HG03045 (cell line): ENCODE measurements around the gene ACTR1A.

ENCODE experiments used
- ATAC-seq: cut with Tn5 transposase; IDR thresholded peaks from one replicate; pipeline ENCODE4 v1.9.1; 2021; ENCODE audit warnings: mild to moderate bottlenecking, moderate library complexity; ENCODE audit not compliant: unreplicated experiment

Gene ACTR1A

DNA sequence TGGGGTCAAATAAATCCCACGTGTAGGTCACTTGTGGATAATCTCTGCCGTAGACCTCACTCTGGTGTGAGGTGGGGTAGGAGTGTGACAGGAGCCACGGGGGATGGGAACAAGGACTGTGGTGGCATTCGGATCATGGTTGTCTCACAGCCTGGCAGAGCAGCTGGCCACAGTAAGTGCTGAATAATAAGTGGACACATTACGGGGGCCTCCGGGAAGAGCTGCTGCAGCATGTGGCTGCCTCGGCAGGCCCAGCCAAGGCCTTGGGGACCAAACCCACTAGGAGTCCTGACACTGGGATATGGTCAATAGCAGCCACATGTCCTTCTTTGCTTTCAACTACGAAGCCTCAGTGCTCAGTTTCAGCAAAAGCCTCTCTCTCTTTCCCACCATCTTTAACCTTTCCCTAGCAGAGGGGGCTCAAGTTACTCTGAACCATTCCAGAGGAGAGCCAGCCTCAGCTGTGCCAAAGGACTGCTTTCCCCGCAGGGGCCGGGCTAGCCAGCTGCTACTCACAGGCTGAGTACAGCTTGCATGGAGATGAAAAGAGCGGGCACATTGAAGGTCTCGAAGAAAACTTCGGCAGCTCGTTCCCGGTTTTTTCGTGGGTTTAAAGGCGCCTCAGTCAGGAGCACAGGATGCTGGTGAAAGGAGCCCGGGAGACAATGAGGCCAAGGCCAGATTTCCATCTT, 17.3 kb downstream of the ACTR1A start:
- no peak for ATAC-seq

DNA sequence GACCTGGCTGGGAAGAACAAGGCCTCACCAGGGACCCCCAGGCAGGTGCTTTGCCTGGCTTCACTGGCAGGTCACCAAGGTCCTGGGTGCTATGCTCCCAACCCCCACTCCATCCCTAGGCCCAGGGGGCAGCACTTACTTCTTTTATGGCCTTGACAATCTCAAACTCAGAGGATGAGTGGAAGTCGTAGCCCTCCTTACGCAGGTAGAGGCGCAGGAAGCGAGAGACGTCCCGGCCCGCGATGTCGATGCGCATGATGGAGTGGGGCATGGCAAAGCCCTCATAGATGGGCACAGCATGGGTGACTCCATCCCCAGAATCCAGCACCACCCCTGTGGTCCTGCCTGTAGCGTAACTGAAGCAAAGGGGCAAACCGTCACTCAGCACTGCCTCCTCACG, 18.5 kb downstream of the ACTR1A start:
- no peak for ATAC-seq

DNA sequence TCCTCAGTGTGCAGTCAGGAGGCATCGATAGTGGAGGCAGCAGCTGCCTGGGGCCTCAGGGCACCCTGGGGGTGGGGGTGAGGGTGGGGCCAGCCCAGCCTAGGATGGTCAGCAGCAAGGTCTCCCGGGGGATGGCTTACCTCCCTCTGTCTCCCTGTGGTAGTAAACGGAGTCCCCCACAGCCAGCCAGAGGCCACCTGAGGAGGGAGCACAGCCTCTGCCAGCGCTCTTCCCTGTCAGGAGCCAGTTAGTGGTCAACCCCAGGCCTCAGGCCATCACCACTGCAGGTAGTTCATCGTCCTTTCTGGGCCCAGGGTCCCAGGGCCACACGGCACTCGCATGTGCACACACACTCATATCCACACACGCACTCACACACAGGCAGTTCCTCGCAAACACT, 22.1 kb downstream of the ACTR1A start:
- no peak for ATAC-seq

DNA sequence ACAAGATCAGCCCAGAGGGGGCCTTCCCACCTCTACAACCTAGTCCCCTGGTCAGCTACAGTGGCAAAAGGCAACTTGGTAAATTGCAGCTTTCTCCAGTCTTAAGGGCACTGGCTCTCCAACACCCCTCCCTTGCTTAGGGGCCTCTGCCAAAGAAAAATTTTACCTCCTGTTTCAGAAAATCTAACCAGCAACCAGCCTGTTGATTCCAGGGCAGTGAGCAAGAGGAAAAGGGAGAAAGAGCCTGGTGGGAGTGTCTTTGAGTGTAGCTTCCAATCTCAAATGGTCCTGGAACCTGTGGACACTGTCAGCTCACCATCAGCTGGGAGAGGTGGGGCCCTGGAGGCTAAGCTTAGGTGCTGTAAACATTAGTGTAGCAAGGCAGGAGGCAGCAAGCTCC, 22.9 kb downstream of the ACTR1A start:
- ATAC-seq: no peak

DNA sequence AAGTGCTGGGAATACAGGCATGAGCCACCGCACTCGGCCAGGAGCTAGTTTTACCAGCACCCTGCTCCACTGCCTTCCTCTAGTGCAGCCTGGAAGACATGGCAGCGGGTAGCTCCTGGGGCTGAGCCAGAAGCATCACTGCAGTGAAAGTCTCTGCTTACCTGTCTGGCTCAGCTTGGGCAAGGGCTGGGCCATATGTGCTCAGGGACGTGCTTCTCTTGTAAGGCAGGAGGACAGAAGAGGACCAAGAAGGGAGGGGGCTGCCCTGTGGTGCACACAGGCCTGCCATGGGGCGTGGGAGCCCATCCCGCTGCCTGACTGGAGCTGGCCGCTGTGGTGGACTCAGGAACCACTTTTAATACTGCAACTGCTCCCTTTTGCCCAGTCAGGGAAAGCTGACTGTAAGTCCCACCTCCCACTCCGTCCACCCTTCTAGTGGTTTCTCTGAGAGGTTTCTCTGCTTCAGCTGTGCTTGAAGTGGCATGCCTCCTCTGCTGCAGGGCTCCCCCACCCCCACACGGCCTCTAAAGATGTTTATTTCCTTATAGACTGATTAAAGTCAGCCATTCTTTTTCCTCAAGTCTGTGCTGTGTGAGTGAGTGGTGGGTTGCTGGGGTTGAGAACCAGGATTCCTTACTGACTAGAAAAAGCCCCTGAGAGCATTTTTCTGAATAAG, 25.9 kb downstream of the ACTR1A start:
- ATAC-seq: no peak

DNA sequence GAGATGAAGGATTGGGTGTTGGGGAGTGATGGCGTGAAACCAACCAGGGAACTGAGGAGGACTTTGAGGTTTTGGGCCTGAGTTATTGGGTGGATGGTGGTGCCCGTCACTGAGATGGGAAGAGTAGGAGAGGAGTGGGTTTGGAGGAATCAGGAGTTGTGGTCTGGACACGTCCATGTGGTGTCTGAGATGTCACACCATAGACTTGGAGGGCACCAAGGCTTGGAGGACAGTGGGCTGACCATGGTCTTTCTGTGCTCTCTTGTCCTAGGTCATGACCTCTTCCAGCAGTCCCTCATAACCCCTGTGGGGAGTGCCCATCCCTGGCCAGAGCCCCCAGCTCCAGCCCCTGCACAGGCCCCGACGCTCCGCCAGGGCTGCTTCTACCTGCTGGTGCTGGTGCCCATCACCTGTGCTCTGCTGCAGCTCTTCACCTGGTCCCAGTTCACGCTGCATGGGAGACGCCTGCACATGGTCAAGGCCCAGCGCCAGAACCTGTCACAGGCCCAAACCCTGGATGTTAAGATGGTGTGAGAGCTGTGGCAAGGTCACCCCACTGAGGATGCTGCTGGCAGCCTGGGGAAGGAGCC, 27.0 kb downstream of the ACTR1A start:
- no peak for ATAC-seq

DNA sequence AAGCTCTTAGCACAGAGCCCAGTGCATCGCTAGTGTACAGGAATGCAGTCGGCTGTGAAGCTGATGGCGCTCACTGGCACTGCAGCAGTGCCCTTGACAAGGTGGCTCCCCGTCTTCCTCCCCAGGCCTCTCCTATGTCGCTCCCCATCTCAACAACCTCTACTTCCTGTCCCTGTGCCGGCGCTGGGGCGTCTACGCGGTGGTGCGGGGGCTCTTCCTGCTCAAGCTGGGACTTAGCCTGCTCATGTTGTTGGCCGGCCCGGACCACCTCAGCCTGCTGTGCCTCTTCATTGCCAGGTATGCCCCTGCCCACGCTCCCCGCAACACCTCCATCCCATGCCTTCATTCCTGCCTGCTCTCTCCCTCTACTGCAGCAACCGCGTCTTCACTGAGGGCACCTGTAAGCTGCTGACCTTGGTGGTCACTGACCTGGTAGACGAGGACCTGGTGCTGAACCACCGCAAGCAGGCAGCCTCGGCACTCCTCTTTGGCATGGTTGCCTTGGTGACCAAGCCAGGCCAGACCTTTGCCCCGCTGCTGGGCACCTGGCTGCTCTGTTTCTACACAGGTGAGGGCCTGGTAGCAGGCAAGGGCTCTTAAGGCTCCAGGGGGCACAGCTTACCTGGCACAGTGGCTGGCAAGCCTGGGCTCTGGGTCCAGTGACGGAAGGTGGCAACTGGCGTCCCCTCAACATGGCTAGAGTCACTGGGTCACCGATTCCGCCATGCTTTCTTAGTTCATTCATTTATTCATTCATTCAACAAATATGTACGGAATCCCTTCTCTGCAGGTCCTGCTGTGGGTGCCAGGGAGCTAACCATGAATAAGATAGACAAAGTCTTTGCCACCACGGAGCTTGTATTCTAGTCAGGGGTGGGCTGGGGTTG, 28.8 kb downstream of the ACTR1A start:
- ATAC-seq: no peak

DNA sequence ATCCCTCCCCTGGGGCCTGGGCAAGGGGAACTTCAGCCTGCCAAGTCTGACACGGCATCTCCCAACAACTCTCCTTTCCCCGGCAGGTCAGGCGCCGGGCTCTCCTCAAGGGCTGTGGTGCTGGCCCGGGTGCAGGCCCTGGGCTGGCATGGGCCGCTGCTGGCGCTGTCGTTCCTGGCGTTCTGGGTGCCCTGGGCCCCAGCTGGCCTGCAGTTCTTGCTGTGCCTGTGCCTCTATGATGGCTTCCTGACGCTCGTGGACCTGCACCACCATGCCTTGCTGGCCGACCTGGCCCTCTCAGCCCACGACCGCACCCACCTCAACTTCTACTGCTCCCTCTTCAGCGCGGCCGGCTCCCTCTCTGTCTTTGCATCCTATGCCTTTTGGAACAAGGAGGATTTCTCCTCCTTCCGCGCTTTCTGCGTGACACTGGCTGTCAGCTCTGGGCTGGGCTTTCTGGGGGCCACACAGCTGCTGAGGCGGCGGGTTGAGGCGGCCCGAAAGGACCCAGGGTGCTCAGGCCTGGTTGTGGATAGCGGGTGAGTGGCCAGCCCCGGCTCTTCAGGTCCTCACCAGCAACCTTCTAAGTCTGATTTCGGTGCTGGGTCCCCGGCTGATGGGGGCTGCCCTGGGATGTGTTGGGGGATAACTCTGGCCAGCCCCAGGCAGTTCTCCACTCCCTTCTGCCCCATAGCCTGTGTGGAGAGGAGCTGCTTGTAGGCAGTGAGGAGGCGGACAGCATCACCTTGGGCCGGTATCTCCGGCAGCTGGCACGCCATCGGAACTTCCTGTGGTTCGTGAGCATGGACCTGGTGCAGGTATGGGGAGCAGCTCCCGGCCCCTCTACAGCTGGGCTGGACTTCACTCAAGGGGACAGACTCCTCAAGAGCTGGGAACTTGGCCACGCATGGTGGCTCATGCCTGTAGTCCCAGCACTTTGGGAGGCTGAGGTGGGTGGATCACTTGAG, 31.6 kb downstream of the ACTR1A start:
- ATAC-seq: no peak

DNA sequence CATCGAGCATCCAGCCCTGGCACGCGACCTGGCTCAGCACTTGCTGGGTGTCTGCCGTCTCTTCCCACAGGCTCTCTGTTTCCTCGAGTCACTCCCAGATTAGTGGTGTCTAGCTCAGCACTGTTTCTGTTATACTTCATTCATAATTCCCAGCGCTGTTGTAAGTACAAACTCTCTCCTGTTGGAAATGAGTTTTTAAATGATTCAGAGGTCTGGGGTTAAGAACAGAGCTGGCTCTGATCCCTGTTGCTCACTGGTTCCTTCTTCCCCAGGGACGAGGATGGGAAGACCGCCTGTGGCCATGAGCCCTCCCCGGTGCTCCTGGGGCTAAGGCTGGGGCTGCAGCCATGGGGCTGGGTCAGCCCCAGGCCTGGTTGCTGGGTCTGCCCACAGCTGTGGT, 33.8 kb downstream of the ACTR1A start:
- no peak for ATAC-seq

DNA sequence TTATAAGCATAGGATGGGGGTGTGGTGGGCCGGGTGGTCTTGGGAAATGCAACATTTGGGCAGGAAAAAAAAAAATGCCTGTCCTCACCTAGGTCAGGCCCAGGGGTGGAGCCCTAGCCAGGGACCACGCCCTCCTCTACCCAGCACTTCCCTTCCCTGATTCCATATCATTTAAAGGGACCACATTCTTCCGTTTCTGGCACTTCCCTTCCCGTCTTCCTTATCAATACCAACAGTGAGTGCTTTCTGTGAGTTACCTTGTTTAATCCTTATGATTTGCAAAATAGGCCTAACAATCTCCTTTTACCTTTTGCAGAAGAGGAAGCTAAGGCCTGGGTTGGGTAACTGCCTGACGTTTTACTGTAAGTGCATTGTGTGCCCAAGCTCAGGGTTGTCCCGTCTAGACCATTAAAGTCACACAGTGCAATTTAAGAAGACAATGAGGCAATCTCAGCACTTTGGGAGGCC, 34.5 kb downstream of the ACTR1A start:
- no peak for ATAC-seq

DNA sequence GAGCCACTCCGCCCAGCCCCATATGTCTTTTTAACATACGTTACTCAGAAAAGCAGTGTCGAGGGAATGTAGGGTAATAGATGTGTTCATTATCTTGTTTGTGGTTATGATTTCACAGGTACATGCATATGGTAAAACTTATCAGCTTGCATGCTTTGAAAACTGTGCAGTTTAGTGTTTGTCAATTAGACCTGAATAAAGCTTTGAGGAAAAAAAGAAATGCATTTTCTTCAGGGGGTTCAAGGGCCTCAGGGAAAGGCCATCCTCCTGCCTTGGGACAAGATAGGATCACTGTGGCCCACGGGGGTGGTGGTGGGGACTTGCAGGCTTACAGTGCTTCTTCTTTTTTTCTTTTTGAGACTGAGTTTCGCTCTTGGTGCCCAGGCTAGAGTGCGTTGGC, 35.2 kb downstream of the ACTR1A start:
- ATAC-seq: no peak

DNA sequence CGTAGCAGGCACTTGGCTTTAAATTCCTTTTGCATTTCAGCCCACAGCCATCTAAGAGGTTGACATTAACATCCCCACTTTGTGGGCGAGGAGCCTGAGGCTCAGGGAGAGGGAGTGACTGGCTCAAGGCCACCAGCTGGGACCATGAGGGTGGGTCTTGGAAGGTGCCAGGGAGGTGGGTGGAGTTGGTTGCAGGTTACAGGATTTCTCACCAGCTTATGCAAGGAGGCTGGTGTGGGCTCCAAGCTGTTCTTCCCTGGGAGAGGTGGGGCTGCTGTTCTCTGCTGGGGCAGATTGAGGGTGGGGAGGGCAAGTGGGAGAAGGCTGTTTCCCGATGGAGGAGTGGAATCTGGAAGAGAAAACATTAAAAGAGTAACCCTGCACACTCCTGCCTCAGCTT, 37.0 kb downstream of the ACTR1A start:
- ATAC-seq: no peak

DNA sequence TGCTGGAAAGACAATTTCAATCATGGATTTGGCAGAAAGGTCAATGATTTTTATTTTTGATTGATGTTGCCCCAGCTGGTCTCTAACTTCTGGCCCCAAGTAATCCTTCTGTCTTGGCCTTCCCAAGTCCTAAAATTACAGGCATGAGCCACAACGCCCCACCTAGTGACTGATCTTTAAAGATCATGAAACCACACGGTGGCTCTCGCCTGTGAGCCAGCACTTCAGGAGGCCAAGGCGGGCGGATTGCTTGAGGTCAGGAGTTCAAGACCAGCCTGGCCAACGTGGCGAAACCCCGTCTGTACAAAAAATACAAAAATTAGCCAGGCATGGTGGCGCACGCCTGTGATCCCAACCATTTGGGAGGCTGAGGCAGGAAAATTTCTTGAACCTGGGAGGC, 38.5 kb downstream of the ACTR1A start:
- no peak for ATAC-seq

DNA sequence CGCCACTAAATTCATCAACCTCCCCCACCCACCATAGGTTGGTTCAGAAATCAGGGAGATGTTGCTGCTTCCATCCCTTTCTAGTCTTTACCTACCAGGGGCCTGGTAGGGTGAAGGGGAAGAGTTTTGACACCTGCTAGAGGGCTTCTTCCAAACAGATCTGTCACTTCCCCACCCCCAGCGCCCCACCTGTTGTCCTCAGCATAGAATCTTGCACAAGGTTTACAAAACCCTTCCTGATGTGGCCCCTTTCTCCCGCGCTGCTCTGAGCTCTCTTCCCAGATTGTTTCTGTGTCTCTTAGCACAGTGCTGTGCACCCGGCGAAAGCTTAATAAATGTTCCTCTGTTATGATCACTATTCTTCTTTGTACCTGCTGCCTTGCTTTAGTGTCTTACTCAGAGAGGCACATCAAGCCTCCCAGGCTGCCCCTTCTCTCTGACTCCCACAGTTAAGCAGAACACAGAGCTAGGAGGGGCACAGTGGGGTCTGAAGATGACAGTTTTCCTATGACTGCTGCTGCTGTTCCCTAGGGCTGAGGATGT, 39.9 kb downstream of the ACTR1A start:
- no peak for ATAC-seq

DNA sequence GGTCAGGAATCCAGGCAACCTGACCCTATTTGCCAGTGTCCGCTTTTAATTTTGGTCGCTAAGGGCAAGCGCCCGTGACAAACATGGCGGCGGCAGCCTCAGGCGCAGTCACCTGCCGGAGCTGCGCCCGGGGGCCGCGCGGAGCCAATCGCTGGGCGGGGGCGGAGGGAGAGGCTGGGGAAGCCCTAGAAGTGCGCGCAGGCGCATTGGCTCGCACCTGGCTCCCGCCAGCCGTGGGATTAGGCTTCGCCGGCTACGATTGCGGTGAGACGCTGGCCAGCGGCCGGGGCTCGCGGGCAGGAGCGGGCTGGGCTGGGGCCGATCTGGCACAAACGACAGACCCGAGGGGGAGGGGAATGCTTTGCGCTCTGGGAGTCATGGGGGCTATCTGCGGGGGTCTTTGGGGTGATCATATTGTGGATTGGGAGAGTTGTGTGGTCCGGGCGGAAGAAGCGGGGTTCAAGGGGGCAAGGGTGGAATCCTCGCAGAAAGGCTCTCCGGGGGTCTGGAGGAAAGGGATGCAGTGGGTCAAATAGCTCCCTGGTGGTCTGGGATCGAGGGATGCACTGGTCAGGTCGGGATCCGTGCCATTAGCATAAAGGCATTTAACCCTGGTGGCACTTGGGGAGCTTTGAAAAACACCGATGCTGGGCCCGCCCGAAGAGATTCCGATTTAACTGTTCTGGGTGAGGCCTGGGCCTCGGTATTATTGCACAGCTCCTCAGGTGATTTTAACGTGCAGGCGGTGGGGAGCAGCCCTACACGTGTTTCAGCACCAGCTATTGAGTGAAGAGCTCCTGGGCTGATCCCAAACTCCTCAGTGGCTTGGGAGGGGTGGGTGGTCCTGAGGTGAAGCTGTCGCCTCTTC, 41.1 kb downstream of the ACTR1A start:
- peak; percentile 90 for ATAC-seq

DNA sequence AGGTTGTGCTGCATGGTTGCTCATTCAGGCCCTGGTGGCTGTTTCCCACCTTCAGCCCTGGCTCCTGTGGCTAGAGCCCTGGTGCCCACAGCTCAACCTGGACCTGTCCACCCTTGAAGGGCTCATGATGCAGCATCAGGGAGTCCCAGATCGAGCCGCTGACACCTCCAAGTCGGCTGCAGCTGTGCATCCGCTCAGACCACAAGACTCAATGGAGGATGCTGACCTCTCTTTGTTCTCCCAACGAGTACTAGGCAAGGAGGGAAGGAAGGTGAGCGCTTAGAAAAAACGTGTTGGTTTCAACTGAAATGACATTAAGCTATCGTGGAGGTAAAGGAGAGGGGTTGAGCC, 41.7 kb downstream of the ACTR1A start:
- ATAC-seq: peak; percentile 20

DNA sequence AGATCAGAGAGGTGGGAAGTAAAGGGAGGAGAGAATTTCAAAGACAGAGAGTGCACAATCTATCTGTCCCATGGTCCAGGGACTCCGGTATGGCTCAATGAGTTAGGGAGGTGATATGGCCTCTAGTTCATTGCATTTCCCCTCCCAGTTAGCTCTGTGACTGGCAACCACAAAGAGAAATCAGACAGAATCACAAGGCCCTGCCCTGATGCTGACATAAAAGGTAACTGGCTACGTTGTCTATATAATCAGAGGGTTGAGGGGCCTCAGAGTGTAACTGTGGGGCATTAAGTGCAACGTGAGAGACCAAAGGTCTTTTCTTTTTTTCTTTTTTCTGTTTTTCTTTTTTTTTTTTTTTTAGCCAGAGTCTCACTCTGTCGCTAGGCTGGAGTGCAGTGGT, 43.9 kb downstream of the ACTR1A start:
- ATAC-seq: no peak

DNA sequence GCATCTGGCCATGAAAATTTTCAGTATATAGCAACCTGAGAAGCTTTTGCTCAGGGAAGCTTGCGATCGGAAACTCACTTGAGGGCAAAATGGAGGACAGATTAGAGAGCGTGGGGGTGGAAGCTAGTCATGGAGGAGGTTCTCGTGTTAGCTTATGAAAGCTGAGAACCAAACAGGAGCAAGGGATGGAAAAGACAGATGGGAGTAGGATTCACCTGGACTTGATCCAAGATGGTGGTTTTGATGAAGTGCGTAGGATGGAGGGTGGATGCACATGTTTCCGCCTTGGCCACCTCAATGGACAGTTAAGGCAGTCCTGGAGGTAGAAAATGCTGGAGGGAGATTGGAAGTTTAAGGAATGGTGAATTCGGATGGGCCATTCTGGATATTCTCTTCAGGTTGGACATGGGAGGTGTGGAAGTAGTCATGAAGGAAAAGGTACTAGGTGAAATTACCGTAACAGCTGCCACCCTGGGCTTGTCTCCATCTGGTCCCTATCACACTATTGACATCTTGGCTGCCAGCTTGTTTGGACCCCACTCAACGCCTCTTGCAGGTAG, 44.8 kb downstream of the ACTR1A start:
- no peak for ATAC-seq
